ENCODE data around the gene SLC37A1.

The SLC37A1 gene

DNA sequence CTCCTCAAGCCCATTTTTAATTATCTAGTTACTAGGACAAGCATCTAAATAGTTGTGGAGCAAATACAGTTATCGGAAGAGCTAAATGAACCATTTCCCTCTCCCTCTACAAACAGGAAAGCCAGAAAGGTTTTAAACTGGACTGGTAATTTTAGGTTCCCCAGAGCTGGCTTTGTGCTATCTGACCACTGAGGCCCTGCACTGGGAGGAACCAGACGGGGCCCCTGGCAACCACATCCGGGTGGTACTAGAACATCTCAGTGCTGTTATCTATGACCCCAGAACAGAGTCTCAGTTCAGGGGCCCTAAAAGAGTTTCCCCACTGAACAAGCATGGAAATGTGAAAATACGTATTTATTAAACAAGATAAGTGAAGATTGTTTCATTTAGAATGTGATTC is 9.9 kb upstream of the SLC37A1 start:
- no peak for DNase-seq (ENCODE audit: extremely low read depth in 1 of 2, low read depth in 1 of 2)

DNA sequence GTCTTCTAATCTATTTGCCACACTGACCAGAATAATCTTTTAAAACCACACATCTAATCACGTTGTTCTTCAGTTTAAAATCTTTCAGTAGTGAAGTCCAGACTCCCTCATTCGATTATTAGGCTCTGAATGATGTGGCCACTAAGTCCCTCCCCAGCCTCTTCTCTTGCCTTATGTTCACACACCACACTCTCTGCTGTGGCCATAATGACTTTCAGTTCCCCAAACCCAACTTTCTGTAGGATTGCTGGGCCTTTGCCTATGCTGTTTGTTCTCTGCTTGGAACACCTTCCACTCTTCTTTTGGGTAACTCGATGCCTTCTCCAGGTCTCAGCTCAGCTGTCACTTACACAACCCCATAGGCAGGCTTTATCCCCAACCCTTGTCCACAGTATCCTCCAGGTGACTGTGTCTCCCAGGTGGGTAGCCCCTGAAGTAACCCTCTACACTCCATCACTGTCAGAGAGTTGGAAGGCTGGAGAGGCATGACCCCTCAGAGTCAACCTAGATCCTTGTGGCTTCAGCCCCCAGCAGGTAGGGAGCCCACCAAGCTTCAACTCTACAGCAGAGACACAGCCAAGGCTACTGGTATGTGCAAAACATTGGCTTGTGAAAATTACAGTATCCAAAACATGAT is 8.4 kb upstream of the SLC37A1 start:
- no peak for DNase-seq (ENCODE audit: extremely low read depth in 1 of 2, low read depth in 1 of 2)

DNA sequence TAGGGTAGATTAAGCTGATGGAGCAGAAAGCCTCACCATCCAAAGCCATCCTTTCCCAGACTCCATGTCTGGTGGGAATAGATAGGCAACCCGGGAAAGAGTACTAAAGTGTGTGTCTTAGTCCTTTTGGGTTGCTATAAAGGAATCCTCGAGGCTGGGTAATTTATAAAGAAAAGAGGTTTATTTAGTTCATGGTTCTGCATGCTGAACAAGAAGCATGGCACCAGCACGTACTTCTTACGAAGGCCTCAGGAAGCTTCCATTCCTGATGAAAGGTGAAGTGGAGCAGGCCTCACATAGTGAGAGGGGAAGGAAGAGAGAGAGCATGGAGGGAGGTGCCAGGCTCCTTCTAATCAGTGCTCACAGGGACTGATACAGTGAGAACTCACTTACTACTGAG is 6.2 kb upstream of the SLC37A1 start:
- DNase-seq (ENCODE audit: extremely low read depth in 1 of 2, low read depth in 1 of 2): no peak

DNA sequence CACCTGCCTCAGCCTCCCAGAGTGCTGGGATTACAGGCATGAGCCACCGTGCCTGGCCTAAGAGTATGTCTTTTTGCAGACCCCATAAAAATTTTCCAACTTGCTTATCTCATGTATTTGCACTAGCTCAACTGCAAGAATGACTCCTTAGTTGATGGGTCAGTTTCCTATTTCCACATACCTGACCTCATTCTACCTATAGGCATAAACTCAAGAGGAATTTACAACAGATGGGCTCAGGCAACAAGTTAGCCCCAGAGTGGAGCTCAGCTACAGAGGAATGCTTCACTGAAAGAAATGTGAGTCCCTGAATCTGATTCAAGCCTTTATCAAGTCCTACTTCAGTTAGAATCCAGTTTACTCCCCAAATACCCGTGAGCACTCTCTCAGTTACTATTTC is 5.3 kb upstream of the SLC37A1 start:
- no peak for DNase-seq (ENCODE audit: extremely low read depth in 1 of 2, low read depth in 1 of 2)

DNA sequence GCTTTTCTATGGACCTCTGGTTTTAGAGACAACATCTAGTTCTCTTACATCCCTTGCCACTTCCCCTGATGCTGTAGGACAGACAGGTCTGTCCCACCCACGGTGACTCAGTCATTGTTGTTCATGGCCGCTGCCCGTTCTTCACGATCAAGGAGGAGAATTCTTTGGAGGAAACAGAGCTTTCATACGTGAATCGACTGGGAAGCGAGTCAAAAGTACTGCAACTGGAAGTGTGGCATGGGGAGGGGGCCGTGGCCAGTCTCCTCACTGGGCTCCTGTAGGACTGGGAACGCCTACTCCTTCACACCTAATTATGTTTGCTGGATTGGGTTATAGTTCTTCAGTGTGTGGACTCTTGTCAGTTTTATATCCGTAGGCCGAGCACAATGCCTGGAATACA is 4.4 kb upstream of the SLC37A1 start:
- DNase-seq (ENCODE audit: extremely low read depth in 1 of 2, low read depth in 1 of 2): no peak

DNA sequence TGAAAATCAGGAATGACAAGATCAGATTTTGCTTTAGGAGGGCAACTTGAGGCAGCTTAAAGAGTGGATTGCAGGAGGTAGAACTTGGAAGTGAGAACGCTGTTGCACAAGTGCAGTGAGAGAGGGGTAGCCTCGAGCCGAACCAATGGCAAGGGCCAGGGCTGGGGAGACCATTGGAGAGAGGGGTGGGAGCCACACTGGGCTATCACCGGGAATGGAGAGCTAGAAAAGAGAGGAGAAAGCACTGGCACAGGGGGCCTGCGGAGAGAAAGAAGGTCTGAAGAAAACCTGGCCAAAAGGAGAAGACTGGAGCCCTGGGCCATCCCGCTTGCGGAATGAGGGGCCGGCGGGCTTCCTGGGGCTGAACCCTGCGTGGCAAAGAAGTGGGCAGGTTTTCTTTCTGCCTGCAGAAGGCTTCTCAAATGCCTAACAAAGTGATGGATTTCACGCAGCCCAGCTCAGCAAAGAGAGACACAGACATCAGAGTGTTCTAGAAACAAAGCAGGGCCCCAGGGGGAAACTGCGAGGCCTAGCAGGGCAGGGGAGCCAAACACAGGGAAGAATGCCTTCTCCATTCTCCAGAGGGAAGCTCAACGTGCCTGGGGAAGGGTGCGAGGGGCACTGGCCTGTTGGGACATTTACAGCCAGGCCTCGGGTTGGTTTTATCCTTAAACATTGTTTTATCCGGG is 1.2 kb upstream of the SLC37A1 start:
- no peak for DNase-seq (ENCODE audit: extremely low read depth in 1 of 2, low read depth in 1 of 2)

DNA sequence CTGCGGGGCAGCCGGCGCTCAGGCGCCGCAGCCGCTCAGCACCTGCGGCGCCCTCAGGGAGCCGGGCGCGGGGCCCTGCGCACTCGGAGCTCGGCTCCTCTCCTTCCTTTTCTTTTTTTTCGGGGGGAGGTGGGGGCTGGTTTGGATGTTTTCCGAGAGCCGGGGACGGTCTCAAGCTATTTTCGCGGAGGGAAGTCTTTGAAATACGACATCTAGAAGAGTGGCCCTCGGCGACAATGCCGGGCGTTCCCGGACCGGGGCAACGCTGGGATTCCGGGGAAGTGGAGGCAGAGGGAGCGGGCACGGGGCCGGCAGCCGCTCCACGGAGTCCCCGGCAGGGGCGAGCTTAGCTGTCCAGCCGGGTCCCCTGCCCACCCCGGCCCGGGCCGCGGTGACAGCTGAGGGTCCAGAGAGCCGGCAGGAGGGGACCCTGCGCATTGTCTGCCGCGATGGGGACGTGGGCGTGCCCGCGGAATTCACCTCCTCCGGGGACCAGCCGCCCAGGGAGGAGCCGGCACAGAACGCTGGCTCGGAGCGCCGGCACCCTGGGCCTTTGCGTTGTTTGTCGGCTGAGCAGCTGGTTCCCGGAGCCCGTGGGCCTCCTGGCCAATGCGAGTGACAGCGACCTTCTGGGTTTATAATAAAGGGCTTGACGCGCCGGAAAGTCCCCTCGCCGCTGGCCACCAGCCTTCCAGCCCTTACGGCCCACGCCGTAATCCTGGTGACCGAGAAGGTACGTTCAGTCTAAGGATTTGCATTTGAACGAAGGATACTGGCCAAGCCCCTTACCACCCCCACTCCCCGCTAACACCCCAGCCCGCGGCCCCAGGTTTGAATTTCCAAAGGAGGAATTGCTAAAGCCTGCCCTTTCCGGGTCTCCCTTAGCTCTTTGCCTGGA is 582 bp downstream of the SLC37A1 start:
- peak in 1 of 2 donors; percentile 48 for DNase-seq (ENCODE audit: extremely low read depth in 1 of 2, low read depth in 1 of 2)

DNA sequence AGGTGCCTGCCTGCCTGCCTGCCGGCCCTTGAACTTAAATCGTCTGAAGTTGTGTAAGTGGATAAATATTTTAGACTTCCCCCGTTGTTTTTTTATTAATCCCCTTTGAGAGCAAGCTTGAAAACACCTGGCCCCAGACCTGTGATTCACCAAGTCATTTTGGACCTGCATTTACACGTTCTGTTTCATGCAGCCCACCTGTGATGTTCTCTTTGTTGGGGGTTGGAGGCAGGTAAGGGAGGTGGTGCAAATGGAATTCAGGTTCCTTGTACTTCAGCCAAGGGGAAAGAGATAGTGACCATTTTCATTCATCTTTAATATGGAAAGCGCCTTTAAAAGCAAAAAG is 1.2 kb downstream of the SLC37A1 start:
- no peak for DNase-seq (ENCODE audit: extremely low read depth in 1 of 2, low read depth in 1 of 2)

DNA sequence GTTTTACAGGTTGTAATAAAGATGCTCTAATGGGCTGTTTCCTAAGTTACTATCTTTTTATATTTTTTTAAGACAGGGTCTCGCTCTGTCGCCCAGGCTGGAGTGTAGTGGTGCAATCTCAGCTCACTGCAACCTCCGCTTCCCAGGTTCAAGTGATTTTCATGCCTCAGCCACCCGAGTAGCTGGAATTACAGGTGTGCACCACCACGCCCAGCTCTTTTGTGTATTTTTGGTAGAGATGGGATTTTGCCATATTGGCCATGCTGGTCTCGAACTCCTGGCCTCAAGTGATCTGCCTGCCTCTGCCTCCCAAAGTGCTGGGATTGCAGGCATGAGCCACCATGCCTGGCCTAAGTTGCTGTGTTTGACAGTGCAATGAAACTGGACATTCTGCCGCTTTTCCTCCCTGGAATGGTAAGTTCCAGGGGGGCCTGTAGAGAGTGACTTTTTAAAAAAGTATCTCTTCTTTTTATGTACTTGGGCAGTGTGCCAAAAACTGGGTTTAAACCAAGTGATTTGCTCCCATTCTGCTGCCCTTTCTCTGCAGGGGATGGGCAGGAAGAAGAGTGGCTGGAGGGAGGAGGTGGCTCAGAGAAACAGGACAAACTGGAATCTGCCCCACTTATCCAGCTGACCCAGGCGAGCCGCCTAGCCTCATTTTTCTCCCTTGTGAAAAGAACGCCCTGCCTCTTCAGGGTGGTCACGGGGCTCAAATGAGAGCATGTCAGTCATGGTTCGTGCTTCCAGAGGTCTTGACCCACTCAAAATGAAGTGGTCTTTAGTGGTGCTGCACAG is 2.3 kb downstream of the SLC37A1 start:
- DNase-seq (ENCODE audit: extremely low read depth in 1 of 2, low read depth in 1 of 2): no peak

DNA sequence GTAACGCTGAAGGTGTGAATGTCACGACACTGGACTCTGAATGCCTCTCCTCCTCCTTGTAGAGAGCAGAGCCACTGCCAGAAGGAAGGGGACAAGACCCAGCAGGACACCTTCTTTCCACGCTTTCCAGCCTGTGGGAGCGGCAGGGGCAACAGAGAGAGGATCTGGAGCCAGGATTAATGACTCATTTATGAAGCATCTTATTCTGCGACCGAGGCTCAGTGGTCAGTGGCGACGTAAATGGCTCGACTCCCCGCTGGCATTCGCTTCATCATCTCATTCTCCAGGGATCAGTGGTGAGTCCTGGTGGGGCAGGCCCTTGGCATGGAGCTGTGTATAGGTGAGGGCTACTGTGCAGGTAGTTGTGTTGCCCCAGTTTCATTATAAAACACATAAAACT is 4.6 kb downstream of the SLC37A1 start:
- no peak for DNase-seq (ENCODE audit: extremely low read depth in 1 of 2, low read depth in 1 of 2)

DNA sequence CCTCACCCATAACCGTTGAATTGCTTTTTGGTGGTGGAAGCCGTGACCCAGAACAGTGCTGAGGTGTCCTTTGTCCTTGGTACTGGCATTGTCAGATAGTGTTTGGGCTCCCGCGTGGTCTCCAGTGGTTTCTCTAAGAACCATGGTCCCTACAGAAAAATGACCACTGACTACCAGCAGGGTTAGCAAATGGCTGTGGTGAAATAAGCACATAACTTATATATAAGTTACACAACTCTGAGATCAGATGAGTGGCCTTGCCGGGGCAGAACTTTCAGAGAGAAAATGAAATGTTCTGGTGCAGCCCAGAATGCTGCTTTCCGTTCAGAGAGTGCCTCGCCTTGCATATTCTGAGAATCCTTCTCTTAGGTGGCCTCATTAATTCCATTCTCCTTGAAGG is 5.0 kb downstream of the SLC37A1 start:
- no peak for DNase-seq (ENCODE audit: extremely low read depth in 1 of 2, low read depth in 1 of 2)

DNA sequence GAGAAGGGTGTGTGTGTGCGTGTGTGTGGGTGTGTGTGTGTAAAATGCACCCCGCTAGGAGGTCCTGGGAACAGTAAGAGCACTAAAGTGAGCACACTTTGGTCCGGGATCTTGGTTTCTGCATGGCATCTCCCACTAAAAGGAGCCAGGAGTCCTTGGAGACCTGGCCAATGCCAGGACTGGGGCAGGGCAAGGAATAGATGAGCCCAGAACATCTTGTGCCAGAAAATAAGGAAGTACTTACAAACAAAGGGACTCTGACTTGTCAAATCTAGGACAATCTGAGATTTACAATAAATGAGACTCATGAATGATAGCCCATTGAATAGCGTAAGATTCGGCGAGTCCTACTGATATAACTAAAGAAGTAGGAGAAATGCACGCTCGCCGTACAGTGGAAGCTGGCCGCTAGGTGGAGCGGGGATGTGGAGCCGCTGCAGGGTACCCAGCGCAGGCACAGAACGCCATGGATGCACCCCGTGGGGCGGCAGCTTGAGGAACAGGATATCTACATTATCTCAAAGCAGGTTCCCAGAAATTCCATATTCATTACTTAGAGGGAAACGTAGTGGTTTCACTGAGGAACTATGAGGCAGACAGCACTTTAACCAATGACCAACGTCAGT is 7.1 kb downstream of the SLC37A1 start:
- DNase-seq (ENCODE audit: extremely low read depth in 1 of 2, low read depth in 1 of 2): no peak

DNA sequence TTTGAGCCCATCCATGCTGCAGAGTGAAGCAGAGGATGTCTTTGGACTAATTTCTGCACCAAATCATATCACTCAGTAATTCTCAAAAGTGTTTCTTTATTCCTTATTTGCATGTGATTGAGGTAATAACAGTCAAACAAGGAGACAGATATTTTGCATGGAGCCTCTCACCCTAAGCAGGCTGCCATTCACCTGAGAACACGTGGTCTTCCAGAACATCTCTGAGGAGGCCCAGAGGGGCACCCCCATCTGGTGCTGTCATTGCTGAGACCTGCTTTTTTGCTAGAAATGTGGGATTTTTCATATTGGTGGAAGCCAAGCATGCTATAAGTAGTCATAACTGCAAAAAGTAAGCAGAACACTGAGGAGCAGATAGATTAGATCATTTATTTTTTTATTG is 7.7 kb downstream of the SLC37A1 start:
- DNase-seq (ENCODE audit: extremely low read depth in 1 of 2, low read depth in 1 of 2): no peak

DNA sequence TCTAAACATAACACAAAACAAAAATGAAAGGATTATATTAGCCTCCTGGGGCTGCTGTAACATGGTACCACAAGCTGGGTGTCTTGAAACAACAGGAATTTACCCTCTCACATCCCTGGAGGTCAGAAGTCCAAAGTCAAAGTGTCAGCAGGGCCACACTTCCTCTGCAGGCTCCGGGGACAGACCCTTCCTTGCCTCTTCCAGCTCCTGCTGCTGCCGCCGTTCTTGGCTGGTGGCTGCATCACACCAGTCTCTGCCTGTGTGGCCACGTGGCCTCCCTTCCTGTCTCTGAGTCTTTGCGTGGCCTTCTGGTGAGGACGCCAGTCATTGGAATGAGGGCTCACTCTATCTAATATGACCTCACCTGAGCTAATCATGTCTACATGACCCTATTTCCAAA is 8.2 kb downstream of the SLC37A1 start:
- DNase-seq (ENCODE audit: extremely low read depth in 1 of 2, low read depth in 1 of 2): no peak

DNA sequence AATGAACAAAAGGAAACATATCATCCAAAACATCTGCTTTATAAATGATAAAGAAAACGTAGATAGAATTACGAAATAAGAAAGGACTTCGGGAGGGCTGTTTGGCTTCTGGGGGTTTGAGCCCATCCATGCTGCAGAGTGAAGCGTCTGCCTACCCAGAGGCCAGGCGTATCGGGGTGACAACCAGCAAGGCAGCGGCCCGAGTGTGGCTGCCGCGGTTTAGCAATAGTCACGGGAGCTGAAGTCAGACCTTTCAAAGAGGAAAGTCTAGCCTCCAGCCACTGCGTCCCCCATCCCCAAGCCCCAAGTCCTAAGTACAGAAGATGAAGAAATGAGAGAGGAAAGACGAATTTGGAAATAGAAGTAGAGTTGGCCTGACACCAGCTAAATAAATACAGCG is 8.6 kb downstream of the SLC37A1 start:
- DNase-seq (ENCODE audit: extremely low read depth in 1 of 2, low read depth in 1 of 2): no peak

DNA sequence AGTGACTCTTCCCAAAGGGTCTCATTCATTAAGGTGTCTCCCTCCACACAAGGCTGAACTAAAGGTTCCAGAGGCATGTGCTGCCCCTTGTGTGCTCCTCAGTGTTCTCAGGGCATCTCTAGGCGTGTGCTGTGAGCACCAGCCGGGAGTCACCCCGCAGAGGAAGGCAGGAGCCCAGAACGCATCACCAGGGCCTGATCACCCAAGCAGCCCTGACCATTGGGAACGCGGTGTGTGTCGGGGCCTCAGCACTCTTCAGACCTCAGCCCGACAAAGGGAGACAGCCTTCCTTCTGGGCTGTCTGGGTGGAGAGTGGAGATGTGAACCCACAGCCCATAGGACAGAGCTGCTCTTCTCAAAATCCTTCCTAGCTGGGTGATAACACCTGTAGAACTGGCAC is 9.1 kb downstream of the SLC37A1 start:
- no peak for DNase-seq (ENCODE audit: extremely low read depth in 1 of 2, low read depth in 1 of 2)

DNA sequence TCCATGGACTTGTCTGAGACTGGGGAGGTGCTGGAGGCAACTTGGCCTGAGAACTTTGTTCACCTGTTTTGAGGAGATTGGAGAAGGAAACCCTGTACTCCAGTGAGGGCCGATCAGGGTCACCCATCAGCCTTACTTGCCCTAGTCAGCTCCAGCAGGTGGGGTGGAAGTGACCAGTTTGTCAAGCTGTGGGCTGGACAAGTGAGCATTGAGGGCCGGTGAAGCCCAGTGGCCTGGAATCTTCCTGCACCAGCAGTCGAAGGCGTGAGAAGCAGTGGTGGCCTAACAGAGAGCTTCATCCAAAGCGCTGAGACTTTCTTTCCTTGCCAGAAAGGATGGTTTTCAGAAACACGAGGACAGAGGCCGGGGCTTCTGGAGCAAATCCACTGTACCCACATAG is 9.6 kb downstream of the SLC37A1 start:
- DNase-seq (ENCODE audit: extremely low read depth in 1 of 2, low read depth in 1 of 2): no peak

DNA sequence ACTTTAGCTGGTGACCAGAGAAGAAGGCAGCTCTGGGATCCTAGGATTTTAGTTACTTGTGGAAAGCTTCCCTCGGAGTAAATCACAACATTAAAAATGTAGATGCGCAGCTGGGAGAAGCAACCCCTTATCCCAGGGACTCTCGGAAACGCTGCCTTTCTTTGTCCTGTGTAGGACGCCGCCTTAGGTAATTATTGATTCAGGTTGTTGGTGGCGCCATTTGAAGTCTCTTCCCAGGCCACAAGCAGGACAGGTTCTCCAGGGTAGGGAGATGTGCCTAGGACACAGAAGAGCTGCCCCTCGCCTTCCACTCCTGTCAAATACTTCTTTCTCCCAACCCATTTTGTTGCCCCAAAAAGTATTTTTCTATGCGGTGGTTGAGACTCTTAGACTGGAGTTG is 10.3 kb downstream of the SLC37A1 start:
- no peak for DNase-seq (ENCODE audit: extremely low read depth in 1 of 2, low read depth in 1 of 2)

DNA sequence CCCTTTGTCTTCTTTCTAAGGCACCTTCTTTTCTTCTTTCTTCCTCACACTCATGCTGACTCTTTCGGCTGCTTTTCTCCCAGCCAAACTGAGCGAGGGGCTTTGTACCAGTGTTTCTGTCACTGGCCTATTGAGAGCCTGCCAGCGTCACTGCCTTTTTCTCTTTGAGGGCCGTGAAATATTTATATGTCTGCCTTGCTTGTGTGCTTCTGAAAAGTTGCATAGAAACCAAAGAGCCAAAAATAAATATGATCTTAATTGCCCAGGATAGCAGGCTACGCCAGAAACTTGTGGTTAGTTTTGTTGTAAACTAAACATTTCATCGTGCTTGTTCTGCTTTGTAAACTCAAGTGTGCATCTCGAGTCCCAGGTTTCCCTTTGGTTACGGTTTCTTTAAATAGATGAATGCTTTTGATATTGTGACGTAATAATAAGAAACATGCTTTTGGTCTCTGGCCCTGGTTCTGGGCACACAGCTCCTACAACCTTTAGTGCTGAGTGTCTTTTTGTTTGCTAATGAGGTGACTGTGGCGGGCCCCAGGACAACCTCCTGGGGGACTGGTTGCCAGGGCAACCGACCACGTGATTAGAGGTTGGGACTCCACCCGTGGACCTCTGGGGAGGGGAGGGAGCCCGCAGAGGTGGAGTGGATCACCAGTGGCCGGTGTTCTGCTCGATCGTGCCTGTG is 10.8 kb downstream of the SLC37A1 start:
- DNase-seq (ENCODE audit: extremely low read depth in 1 of 2, low read depth in 1 of 2): peak; percentile 34 to 36

DNA sequence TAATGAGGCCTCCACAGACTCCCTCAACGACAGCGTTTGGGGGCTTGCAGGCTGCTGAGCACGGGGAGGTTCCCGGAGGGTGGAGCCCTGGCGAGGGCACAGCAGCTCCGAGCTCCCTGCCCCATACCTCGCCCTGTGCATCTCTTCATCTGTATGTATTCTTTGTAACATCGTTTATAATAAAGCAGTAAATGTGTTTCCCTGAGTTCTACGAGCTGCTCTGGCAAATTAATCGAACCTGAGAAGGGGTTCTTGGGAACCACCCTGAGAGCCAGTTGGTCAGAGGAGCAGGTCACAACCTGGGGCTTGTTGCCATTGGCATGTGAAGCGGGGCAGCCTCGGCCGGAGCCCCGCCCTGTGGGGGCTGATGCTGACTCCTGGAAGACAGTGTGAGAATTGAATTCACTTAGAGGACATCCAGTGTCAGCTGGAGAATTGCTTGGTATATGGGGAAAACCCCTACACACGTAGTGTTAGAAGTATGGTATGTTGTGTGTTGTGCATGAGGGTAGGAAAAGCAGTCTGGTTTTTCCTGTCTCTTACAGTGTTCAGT is 11.5 kb downstream of the SLC37A1 start:
- DNase-seq (ENCODE audit: extremely low read depth in 1 of 2, low read depth in 1 of 2): no peak

All from activated CD8-positive, alpha-beta memory T cell treated with anti-CD3 and anti-CD28 coated beads for 1 hour (primary cell).